Measurements from ENCODE around the gene TRDN. TPM values are rescaled to one million over a fixed set of nuclear protein-coding genes. Genes with fewer than 3 reads are reported as not detected.

TRDN gene, protein sequence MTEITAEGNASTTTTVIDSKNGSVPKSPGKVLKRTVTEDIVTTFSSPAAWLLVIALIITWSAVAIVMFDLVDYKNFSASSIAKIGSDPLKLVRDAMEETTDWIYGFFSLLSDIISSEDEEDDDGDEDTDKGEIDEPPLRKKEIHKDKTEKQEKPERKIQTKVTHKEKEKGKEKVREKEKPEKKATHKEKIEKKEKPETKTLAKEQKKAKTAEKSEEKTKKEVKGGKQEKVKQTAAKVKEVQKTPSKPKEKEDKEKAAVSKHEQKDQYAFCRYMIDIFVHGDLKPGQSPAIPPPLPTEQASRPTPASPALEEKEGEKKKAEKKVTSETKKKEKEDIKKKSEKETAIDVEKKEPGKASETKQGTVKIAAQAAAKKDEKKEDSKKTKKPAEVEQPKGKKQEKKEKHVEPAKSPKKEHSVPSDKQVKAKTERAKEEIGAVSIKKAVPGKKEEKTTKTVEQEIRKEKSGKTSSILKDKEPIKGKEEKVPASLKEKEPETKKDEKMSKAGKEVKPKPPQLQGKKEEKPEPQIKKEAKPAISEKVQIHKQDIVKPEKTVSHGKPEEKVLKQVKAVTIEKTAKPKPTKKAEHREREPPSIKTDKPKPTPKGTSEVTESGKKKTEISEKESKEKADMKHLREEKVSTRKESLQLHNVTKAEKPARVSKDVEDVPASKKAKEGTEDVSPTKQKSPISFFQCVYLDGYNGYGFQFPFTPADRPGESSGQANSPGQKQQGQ
- not detected in 2 replicates for total RNA-seq

DNA sequence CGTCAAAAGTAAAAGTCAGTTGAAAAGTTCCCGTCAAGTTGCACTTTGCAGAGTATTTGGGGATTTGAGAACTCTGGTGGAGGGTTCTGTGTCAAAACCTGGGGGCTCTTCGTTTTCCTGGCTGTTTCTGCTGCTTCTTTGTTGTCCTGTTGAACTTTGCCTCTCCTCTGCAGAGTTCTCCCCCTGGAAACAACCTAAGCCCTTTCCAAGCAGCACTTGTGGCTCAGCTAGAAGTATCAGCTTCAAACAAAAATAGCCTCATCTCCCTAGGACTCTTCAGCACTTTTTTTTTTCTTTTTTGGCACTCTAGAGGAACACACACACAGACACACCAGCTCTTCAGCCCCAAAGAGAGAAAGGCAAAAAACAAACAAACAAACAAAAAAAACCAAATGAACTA, at the start of gene TRDN:
TSS of gene TRDN (minus strand) at position 169 of the 400 bp plus-strand sequence. CDS start 175 bp downstream, outside the sequence.
- Histone ChIP-seq H3K4me3 (ENCODE audit: low read depth, low read length) (no peak within 1 kb of the TSS), H3K36me3 (ENCODE audit: control insufficient read depth, insufficient read depth, low read length) (no peaks in the 10 kb centered on the region), H3K27me3 (ENCODE audit: control insufficient read depth, insufficient read depth, low read length) (no peaks in the 10 kb centered on the region)
- no peak for DNase-seq (ENCODE audit: low read depth)
- TF ChIP-seq, protein P1, sequence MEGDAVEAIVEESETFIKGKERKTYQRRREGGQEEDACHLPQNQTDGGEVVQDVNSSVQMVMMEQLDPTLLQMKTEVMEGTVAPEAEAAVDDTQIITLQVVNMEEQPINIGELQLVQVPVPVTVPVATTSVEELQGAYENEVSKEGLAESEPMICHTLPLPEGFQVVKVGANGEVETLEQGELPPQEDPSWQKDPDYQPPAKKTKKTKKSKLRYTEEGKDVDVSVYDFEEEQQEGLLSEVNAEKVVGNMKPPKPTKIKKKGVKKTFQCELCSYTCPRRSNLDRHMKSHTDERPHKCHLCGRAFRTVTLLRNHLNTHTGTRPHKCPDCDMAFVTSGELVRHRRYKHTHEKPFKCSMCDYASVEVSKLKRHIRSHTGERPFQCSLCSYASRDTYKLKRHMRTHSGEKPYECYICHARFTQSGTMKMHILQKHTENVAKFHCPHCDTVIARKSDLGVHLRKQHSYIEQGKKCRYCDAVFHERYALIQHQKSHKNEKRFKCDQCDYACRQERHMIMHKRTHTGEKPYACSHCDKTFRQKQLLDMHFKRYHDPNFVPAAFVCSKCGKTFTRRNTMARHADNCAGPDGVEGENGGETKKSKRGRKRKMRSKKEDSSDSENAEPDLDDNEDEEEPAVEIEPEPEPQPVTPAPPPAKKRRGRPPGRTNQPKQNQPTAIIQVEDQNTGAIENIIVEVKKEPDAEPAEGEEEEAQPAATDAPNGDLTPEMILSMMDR (IDR thresholded peaks at IDR 0.05; ENCODE audit: insufficient read depth, low read length, poor library complexity, severe bottlenecking), result no peak

DNA sequence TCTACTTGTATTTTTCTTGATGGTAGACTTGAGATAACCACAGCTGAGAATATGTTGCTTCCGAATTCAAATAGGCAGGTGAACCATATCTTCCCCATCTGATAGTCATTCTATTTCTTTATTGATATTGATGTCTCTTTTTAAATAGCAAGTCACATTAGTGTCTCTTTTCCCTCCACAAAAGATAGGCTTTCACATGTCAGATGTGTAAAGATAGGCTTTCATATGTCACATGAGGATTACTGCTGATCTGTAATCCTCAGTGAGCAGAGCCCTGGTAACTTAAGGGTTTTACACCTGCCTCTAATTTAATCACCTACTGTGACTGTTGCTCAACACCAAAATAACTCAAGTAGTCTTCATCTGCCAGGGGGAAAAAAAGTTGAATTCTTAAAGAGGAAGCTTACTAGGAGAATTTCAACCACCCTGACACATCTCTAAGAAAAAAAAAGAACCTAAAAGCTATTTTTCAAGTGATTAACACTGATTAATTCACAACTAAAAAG, 45.3 kb upstream of the TRDN start:
- TF ChIP-seq, protein P1 (IDR thresholded peaks at IDR 0.05; ENCODE audit: insufficient read depth, low read length, poor library complexity, severe bottlenecking), result no peak
- no peak for DNase-seq (ENCODE audit: low read depth)
- Histone ChIP-seq H3K27me3 (ENCODE audit: control insufficient read depth, insufficient read depth, low read length) (no peaks in the 10 kb centered on the region), H3K36me3 (ENCODE audit: control insufficient read depth, insufficient read depth, low read length) (no peaks in the 10 kb centered on the region), H3K4me3 (ENCODE audit: low read depth, low read length) (no peak overlapping the region)

DNA sequence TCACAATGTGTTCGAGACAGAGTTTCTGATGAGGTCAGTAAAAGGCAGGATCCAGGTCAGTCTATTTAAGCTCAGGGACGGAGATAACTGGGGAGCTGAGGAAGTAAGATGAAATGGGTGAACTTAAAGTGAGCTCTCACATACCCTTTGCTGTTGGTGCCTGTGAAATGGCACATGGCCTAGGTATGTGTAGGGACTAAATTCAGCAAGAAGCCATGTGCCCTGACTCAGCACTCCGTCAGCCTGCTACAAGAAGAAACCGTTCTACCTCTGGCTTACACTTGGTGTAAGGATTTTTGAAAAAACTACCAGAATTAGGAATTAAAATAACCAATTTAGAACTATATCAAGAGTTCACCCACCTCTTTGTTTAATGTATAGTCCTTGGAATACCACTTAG, 41.1 kb upstream of the TRDN start:
- TF ChIP-seq, protein P1 (IDR thresholded peaks at IDR 0.05; ENCODE audit: insufficient read depth, low read length, poor library complexity, severe bottlenecking), result no peak
- Histone ChIP-seq H3K27me3 (ENCODE audit: control insufficient read depth, insufficient read depth, low read length) (no peaks in the 10 kb centered on the region), H3K4me3 (ENCODE audit: low read depth, low read length) (no peak overlapping the region), H3K36me3 (ENCODE audit: control insufficient read depth, insufficient read depth, low read length) (no peaks in the 10 kb centered on the region)
- no peak for DNase-seq (ENCODE audit: low read depth)

DNA sequence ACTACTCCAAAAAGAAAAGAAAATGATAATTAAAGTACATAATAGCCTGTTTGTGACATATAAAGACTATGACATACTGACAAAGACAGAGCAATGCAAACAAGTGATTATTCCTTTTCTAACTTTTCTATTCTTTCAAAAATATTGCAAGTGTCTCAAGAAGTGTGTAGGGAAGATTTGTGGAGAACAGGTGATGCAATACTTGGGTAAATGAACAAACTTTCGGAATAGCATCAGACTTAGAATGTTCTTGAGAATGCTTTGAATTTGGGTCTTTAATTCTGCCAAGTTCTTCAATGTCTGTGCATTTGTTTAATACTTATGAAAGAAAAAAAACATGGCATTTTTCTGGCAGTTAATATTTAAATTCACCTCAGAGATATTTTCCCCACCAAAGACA, 40.0 kb upstream of the TRDN start:
- no peaks in the 10 kb centered on the region for H3K36me3 ChIP-seq (ENCODE audit: control insufficient read depth, insufficient read depth, low read length)
- H3K4me3 ChIP-seq (ENCODE audit: low read depth, low read length), result no peak overlapping the region
- DNase-seq (ENCODE audit: low read depth), result no peak
- no peaks in the 10 kb centered on the region for H3K27me3 ChIP-seq (ENCODE audit: control insufficient read depth, insufficient read depth, low read length)
- TF ChIP-seq, protein P1 (IDR thresholded peaks at IDR 0.05; ENCODE audit: insufficient read depth, low read length, poor library complexity, severe bottlenecking), result no peak

DNA sequence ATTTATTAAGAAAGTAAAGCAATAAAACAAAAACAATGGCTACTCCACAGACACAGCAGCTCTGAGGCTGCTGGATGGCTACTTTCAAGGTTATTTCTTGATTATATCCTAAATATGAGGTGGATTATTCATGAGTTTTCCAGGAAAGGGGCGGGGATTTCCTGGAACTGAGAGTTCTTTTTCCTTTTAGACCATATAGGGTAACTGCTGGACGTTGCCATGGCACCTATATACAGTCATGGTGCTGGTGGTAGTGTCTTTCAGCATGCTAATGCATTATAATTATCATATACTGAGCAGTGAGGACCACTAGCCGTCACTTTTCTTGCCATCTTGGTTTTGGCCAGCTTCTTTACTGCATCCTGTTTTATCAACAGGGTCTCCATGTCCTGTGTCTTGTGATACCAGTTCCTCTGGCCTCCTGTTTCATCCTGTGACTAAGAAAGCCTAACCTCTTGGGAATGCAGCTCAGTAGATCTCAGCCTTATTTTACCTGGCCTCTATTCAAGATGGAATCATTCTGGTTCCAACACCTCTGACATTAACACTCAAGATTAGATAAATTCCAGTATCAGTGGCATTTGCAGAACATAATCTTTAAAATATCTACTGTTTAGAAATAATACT, 32.3 kb upstream of the TRDN start:
- TF ChIP-seq, protein P1 (IDR thresholded peaks at IDR 0.05; ENCODE audit: insufficient read depth, low read length, poor library complexity, severe bottlenecking), result no peak
- Histone ChIP-seq H3K4me3 (ENCODE audit: low read depth, low read length) (no peak overlapping the region), H3K36me3 (ENCODE audit: control insufficient read depth, insufficient read depth, low read length) (no peaks in the 10 kb centered on the region), H3K27me3 (ENCODE audit: control insufficient read depth, insufficient read depth, low read length) (no peaks in the 10 kb centered on the region)
- no peak for DNase-seq (ENCODE audit: low read depth)
